Measurements from ENCODE around the gene SDK1. TPM values are rescaled to one million over a fixed set of nuclear protein-coding genes. Genes with fewer than 3 reads are reported as not detected.
A peak's percentile ranks its signal among the peaks of the same experiment; 100 is the strongest.

The SDK1 gene
- total RNA-seq, 1 experiment from 2014 or later: 9.3 TPM

DNA sequence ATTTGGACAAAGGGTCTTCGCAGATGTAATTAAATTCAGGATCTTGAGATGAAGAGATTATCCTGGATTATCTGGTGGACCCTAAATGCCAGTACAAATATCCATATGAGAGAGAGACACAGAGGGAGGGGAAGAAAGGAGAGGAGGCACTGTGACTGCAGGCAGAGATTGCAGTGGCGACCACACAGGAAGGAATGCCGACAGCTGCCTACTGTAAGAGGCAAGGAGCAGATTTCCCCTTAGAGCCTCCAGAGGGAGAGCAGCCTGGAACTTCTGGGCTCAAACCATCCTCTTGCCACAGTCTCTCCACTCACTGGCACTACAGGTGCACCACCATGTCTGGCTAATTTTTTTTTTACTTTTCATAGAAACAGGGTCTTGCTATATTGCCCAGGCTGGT lies 152.3 kb downstream of the SDK1 start:
- TF ChIP-seq CREB1 (CRISPR knock-in tag; IDR thresholded peaks at IDR 0.05): no peak
- TF ChIP-seq, protein P1, sequence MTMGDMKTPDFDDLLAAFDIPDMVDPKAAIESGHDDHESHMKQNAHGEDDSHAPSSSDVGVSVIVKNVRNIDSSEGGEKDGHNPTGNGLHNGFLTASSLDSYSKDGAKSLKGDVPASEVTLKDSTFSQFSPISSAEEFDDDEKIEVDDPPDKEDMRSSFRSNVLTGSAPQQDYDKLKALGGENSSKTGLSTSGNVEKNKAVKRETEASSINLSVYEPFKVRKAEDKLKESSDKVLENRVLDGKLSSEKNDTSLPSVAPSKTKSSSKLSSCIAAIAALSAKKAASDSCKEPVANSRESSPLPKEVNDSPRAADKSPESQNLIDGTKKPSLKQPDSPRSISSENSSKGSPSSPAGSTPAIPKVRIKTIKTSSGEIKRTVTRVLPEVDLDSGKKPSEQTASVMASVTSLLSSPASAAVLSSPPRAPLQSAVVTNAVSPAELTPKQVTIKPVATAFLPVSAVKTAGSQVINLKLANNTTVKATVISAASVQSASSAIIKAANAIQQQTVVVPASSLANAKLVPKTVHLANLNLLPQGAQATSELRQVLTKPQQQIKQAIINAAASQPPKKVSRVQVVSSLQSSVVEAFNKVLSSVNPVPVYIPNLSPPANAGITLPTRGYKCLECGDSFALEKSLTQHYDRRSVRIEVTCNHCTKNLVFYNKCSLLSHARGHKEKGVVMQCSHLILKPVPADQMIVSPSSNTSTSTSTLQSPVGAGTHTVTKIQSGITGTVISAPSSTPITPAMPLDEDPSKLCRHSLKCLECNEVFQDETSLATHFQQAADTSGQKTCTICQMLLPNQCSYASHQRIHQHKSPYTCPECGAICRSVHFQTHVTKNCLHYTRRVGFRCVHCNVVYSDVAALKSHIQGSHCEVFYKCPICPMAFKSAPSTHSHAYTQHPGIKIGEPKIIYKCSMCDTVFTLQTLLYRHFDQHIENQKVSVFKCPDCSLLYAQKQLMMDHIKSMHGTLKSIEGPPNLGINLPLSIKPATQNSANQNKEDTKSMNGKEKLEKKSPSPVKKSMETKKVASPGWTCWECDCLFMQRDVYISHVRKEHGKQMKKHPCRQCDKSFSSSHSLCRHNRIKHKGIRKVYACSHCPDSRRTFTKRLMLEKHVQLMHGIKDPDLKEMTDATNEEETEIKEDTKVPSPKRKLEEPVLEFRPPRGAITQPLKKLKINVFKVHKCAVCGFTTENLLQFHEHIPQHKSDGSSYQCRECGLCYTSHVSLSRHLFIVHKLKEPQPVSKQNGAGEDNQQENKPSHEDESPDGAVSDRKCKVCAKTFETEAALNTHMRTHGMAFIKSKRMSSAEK (CRISPR knock-in tag; IDR thresholded peaks at IDR 0.05; ENCODE audit: borderline replicate concordance): no peak
- TF ChIP-seq, protein P2, sequence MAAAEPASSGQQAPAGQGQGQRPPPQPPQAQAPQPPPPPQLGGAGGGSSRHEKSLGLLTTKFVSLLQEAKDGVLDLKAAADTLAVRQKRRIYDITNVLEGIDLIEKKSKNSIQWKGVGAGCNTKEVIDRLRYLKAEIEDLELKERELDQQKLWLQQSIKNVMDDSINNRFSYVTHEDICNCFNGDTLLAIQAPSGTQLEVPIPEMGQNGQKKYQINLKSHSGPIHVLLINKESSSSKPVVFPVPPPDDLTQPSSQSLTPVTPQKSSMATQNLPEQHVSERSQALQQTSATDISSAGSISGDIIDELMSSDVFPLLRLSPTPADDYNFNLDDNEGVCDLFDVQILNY (CRISPR knock-in tag; IDR thresholded peaks at IDR 0.05): no peak
- no peak overlapping the region for H3K4me3 Mint-ChIP-seq
- H3K27ac Mint-ChIP-seq: no peak overlapping the region
- H3K9me3 Mint-ChIP-seq: no peaks in the 10 kb centered on the region
- no peaks in the 10 kb centered on the region for H3K27me3 Mint-ChIP-seq (ENCODE audit: low read depth)
- no peaks in the 10 kb centered on the region for H3K36me3 Mint-ChIP-seq
- H3K4me1 Mint-ChIP-seq: peaks cover 18% of the 10 kb centered on the region
- DNase-seq (ENCODE audit: low spot score) (peak; percentile 33), ATAC-seq (peak; percentile 78)
- ChIA-PET CTCF (interaction anchor here (1.0 kb wide), 1 partner anchor 16 kb away, joined by 3 read pairs; no protein-coding TSS in a partner anchor), POLR2A (no interaction called here)

DNA sequence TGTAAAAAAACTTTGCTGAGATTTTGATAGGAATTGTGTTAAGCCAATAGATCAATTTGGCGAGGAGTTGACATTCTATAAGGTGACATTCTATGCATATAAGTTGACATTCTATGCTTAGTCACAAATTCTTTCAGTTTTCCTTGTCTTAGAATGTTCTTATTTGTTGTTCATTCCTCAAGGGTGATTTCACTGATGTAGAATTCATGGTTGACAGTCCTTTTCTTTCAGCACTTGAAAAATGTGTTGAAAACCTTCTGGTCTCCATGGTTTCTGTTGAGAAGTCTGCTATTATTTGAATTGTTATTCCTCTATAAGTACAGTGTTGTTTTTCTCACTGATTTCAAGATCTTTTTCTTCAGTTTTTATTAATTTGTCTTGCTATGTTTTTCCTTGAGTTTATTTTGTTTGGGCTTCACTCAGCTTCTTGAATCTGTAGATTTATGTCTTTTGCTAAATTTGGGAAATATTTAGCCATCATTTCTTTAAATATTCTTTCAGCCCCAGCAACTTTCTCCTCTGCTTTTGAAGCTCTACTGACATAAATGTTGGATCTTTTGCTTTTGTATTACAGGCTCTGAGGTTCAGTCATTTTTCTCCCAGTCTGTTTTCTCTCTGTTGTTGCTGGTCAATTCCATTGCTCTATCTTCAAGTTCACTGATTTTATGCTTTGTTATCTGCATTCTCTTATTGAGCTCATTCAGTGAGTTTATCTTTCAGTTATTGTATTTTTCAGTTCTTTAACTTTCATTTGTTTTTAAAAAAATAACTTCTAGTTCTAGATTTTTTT lies 154.9 kb downstream of the SDK1 start:
- TF ChIP-seq CBFB (CRISPR knock-in tag; IDR thresholded peaks at IDR 0.05; ENCODE audit: low read depth) (no peak), MXD4 (CRISPR knock-in tag; IDR thresholded peaks at IDR 0.05; ENCODE audit: borderline replicate concordance) (no peak), NFATC4 (CRISPR knock-in tag; IDR thresholded peaks at IDR 0.05) (no peak), ZNF263 (CRISPR knock-in tag; IDR thresholded peaks at IDR 0.05; ENCODE audit: low read depth) (no peak), ZNF416 (CRISPR knock-in tag; IDR thresholded peaks at IDR 0.05) (no peak), TP53 (CRISPR knock-in tag; IDR thresholded peaks at IDR 0.05) (no peak), ZNF121 (CRISPR knock-in tag; IDR thresholded peaks at IDR 0.05) (no peak), SMAD4 (CRISPR knock-in tag; IDR thresholded peaks at IDR 0.05) (no peak), MYBL2 (CRISPR knock-in tag; IDR thresholded peaks at IDR 0.05) (no peak), FOXJ3 (CRISPR knock-in tag; IDR thresholded peaks at IDR 0.05; ENCODE audit: borderline replicate concordance) (no peak), GTF2I (CRISPR knock-in tag; conservative IDR thresholded peaks at IDR 0.05) (no peak)
- TF ChIP-seq, protein P3, sequence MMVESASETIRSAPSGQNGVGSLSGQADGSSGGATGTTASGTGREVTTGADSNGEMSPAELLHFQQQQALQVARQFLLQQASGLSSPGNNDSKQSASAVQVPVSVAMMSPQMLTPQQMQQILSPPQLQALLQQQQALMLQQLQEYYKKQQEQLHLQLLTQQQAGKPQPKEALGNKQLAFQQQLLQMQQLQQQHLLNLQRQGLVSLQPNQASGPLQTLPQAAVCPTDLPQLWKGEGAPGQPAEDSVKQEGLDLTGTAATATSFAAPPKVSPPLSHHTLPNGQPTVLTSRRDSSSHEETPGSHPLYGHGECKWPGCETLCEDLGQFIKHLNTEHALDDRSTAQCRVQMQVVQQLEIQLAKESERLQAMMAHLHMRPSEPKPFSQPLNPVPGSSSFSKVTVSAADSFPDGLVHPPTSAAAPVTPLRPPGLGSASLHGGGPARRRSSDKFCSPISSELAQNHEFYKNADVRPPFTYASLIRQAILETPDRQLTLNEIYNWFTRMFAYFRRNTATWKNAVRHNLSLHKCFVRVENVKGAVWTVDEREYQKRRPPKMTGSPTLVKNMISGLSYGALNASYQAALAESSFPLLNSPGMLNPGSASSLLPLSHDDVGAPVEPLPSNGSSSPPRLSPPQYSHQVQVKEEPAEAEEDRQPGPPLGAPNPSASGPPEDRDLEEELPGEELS (CRISPR knock-in tag; IDR thresholded peaks at IDR 0.05): no peak
- TF ChIP-seq, protein P4, sequence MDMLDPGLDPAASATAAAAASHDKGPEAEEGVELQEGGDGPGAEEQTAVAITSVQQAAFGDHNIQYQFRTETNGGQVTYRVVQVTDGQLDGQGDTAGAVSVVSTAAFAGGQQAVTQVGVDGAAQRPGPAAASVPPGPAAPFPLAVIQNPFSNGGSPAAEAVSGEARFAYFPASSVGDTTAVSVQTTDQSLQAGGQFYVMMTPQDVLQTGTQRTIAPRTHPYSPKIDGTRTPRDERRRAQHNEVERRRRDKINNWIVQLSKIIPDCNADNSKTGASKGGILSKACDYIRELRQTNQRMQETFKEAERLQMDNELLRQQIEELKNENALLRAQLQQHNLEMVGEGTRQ (CRISPR knock-in tag; IDR thresholded peaks at IDR 0.05): no peak
- TF ChIP-seq, protein P5, sequence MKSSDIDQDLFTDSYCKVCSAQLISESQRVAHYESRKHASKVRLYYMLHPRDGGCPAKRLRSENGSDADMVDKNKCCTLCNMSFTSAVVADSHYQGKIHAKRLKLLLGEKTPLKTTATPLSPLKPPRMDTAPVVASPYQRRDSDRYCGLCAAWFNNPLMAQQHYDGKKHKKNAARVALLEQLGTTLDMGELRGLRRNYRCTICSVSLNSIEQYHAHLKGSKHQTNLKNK (CRISPR knock-in tag; IDR thresholded peaks at IDR 0.05): no peak
- TF ChIP-seq, protein P6, sequence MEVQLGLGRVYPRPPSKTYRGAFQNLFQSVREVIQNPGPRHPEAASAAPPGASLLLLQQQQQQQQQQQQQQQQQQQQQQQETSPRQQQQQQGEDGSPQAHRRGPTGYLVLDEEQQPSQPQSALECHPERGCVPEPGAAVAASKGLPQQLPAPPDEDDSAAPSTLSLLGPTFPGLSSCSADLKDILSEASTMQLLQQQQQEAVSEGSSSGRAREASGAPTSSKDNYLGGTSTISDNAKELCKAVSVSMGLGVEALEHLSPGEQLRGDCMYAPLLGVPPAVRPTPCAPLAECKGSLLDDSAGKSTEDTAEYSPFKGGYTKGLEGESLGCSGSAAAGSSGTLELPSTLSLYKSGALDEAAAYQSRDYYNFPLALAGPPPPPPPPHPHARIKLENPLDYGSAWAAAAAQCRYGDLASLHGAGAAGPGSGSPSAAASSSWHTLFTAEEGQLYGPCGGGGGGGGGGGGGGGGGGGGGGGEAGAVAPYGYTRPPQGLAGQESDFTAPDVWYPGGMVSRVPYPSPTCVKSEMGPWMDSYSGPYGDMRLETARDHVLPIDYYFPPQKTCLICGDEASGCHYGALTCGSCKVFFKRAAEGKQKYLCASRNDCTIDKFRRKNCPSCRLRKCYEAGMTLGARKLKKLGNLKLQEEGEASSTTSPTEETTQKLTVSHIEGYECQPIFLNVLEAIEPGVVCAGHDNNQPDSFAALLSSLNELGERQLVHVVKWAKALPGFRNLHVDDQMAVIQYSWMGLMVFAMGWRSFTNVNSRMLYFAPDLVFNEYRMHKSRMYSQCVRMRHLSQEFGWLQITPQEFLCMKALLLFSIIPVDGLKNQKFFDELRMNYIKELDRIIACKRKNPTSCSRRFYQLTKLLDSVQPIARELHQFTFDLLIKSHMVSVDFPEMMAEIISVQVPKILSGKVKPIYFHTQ (CRISPR knock-in tag; IDR thresholded peaks at IDR 0.05): no peak
- TF ChIP-seq, protein P7, sequence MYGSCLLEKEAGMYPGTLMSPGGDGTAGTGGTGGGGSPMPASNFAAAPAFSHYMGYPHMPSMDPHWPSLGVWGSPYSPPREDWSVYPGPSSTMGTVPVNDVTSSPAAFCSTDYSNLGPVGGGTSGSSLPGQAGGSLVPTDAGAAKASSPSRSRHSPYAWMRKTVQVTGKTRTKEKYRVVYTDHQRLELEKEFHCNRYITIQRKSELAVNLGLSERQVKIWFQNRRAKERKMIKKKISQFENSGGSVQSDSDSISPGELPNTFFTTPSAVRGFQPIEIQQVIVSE (CRISPR knock-in tag; IDR thresholded peaks at IDR 0.05; ENCODE audit: borderline replicate concordance): no peak
- TF ChIP-seq, protein P8, sequence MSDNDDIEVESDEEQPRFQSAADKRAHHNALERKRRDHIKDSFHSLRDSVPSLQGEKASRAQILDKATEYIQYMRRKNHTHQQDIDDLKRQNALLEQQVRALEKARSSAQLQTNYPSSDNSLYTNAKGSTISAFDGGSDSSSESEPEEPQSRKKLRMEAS (CRISPR knock-in tag; IDR thresholded peaks at IDR 0.05): no peak
- Mint-ChIP-seq H3K9me3 (no peaks in the 10 kb centered on the region), H3K36me3 (no peaks in the 10 kb centered on the region), H3K4me3 (no peak overlapping the region), H3K4me1 (peaks cover 9% of the 10 kb centered on the region), H3K27ac (no peak overlapping the region), H3K27me3 (ENCODE audit: low read depth) (no peaks in the 10 kb centered on the region)
- DNase-seq (ENCODE audit: low spot score) (no peak), ATAC-seq (no peak)
- ChIA-PET CTCF (interaction anchor here (0.6 to 0.9 kb wide), 3 partner anchors 26 to 217 kb away, joined by 3 to 4 read pairs (median 3); no protein-coding TSS in a partner anchor), POLR2A (no interaction called here)

All from WTC11 (cell line).